OCI-LY3 (cell line): ENCODE data around the gene ERAP2.

Experiments
- EZH2phosphoT487 ChIP-seq: fragments of 200-600 bp; shearing (Covaris generic); IDR thresholded peaks from 2 replicates; pipeline ENCODE4 v1.6.1; 2018; ENCODE audit warnings: antibody characterized with exemption, mixed run types, low read depth
- TF ChIP-seq, protein P1 (sequence below): fragments of 200-600, 300-600 bp; sonication (generic); IDR thresholded peaks from 2 replicates; pipeline ENCODE4 v1.5.1; 2014; ENCODE audit warnings: antibody characterized with exemption, low read length, low read depth

DNA sequence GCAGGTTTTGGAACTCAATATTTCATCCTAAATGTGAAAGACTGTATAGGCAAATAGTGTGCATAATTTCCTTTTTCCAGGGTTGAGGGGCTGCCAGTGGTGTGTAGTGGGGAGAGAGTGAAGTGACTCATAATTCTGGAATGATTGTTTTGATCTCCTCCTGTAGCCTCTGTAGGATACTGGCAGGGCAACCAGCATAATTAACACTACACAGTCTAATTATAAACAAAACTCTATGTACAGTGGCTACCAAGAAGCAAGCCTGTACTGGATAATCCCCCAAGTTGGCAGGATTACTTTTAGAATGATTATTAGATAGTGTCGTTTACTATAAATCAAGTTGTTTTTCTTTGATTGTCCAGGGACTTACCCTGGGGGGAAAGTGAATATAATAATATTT is 91.8 kb downstream of the ERAP2 start:
- TF ChIP-seq, protein P1, sequence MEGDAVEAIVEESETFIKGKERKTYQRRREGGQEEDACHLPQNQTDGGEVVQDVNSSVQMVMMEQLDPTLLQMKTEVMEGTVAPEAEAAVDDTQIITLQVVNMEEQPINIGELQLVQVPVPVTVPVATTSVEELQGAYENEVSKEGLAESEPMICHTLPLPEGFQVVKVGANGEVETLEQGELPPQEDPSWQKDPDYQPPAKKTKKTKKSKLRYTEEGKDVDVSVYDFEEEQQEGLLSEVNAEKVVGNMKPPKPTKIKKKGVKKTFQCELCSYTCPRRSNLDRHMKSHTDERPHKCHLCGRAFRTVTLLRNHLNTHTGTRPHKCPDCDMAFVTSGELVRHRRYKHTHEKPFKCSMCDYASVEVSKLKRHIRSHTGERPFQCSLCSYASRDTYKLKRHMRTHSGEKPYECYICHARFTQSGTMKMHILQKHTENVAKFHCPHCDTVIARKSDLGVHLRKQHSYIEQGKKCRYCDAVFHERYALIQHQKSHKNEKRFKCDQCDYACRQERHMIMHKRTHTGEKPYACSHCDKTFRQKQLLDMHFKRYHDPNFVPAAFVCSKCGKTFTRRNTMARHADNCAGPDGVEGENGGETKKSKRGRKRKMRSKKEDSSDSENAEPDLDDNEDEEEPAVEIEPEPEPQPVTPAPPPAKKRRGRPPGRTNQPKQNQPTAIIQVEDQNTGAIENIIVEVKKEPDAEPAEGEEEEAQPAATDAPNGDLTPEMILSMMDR: no peak
- TF ChIP-seq EZH2phosphoT487: no peak
